ENCODE data around the gene EME1.
A peak's percentile ranks its signal among the peaks of the same experiment; 100 is the strongest.

EME1 gene

GRCh38 chr17:50348522-50349242 lies 24.3 kb upstream of the EME1 start:
- no peak for DNase-seq

DNA sequence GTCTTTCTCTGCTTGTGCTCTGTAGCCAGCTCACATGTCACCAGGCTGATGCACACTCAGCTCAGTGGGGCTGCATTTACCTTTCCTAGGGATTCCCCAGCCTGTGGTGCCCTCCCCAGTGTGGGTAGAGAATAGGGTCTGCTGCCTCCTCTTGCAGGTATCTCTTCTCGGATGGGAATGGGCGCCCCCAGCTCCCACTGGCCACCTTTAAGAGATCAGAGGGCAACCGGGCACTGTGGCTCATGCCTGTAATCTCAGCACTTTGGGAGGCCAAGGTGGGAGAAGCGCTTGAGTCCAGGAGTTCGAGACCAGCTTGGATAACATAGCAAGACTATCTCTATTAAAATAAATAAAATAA lies 23.8 kb upstream of the EME1 start:
- DNase-seq = no peak

GRCh38 chr17:50350733-50351132 lies 22.3 kb upstream of the EME1 start:
- no peak for DNase-seq

DNA sequence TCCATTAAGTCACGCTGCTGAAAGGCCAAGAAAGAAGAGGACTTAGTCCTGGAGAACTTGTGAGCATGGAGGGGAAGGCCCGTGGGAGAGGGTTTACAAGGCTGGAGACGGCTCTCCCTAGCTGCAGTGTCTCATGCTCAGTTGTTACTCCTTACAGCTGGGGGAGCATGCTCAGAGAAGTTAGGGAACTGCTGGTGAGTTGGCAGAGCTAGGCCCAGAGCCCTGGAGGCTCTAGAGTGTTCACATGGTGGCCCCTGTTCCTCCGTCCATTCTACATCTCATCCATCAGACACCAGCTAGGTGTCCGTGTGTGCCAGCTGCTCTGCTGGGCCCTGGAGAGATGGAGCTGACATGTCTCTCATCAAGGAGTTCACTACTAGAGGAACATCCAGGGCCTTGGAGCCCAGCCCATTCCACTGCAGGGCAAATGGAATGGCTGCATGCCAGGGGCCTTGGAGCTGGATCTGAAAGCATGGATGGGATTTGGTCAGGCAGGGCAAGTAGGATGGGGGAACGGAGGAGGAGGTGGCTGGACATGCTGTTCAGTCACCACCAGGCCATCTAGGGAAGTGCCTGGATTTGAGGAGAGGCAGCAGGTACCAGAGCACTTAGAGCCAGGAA lies 20.8 kb upstream of the EME1 start:
- no peak for DNase-seq

DNA sequence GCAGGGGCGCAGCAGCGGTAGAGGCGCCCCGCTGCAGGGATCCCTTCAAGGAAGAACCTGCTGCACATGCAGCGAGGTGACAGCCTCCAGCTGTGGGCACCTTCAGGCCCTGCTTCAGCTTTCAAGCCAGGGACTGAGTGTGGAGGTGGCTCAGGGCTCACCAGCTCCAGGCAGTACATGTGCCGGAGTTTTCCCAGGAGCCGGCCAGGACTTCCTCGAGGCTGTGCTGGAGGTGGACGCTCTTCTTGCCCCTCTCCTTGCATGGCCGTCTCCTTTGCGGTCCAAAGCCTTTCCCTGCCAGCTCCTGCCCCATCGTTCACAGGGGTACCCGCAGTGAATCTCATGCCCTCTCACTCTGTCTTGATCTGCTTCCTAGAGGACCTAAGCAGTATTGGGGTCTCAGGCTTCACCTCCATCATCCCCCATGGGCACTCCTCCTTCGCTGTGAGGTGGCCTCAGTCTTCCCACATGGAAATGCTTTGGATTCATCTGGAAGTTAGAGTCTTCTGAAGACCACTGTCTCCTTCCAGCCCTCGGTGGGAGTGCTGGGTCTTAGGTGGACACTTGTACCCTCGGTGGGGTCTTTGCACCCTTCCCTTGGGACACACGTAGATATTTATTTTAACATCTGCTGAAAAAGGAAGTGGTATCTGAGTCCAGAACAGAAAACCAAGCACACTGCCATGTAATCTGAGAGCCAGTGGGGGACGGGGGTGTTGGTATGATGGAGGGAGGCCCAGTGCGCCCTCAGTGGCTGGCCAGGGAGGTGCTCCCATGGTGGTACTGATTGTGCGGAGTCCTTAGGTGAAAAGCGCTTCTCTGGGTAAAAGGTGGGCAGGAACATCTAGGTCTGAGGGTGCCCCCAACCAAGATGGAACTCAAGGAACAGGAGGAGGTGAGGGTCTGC lies 20.1 kb upstream of the EME1 start:
- no peak for DNase-seq

GRCh38 chr17:50353600-50354195 lies 19.3 kb upstream of the EME1 start:
- DNase-seq = no peak

DNA sequence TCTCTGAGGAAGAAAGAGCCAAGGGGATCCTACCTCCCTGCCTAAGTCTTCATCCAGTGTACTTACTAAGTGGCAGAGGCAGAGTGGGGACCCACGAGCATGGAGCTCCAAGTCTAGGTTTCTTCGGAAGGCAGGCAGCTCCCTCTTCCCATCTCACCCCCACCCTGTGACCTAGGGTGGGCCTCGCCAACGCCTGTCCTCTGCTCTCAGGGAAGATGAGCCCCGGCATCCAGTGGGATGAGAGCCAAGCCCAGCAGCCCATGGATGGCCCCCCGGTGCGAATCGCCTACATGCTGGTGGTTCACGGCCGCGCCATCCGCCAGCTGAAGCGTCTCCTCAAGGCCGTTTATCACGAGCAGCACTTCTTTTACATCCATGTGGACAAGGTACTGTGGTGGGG lies 18.8 kb upstream of the EME1 start:
- no peak for DNase-seq

- no peak for DNase-seq
These were observed 18.3 kb upstream of the EME1 start for GRCh38 chr17:50354776-50355175.

- no peak for DNase-seq
These were observed 17.7 kb upstream of the EME1 start for GRCh38 chr17:50355336-50355700.

DNA sequence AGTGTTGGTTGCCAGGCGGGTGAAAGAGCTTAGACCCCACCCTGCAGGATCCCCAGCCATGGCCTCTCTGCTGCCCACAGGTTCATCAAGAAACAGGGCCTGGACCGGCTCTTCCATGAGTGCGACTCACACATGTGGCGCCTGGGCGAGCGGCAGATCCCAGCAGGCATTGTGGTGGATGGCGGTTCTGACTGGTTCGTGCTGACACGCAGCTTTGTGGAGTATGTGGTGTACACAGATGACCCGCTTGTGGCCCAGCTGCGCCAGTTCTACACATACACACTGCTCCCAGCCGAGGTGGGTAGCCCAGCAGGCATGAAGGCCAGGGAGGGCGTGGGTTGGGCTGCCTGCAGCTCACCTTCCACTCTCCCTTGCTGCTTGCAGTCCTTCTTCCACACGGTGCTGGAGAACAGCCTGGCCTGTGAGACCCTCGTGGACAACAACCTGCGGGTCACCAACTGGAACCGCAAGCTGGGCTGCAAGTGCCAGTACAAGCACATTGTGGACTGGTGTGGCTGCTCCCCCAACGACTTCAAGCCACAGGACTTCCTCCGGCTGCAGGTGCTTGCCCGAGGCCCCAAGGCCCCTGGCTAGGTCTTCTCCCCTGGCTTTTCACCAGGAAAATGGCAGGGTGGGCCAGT lies 17.2 kb upstream of the EME1 start:
- DNase-seq = no peak

DNA sequence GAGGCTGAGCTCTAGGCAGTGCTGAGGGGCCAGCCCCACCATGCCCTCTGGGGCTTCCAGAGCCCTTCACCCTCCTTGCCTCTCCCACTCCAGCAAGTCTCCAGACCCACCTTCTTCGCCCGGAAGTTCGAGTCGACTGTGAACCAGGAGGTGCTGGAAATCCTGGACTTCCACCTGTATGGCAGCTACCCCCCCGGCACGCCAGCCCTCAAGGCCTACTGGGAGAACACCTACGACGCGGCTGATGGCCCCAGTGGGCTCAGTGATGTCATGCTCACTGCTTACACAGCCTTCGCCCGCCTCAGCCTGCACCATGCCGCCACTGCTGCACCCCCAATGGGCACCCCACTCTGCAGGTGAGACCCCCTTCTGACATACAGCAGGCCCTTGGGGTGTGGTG lies 16.6 kb upstream of the EME1 start:
- no peak for DNase-seq

GRCh38 chr17:50356892-50357510 lies 16.0 kb upstream of the EME1 start:
- DNase-seq = no peak

DNA sequence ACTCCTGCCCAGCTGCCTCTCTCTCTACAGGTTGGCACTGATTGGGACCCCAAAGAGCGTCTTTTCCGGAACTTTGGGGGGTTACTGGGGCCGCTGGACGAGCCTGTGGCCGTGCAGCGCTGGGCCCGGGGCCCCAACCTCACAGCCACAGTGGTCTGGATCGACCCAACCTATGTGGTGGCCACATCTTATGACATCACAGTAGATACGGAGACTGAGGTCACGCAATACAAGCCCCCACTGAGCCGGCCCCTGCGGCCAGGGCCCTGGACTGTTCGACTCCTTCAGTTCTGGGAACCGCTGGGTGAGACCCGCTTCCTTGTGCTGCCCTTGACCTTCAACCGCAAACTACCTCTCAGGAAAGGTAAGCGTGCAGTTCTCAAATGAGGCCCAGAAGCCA lies 14.9 kb upstream of the EME1 start:
- DNase-seq = no peak

GRCh38 chr17:50359005-50359699 lies 13.9 kb upstream of the EME1 start:
- no peak for DNase-seq

GRCh38 chr17:50359998-50360461 lies 13.0 kb upstream of the EME1 start:
- DNase-seq = no peak

- DNase-seq = no peak
These were observed 12.4 kb upstream of the EME1 start for GRCh38 chr17:50360486-50361115.

DNA sequence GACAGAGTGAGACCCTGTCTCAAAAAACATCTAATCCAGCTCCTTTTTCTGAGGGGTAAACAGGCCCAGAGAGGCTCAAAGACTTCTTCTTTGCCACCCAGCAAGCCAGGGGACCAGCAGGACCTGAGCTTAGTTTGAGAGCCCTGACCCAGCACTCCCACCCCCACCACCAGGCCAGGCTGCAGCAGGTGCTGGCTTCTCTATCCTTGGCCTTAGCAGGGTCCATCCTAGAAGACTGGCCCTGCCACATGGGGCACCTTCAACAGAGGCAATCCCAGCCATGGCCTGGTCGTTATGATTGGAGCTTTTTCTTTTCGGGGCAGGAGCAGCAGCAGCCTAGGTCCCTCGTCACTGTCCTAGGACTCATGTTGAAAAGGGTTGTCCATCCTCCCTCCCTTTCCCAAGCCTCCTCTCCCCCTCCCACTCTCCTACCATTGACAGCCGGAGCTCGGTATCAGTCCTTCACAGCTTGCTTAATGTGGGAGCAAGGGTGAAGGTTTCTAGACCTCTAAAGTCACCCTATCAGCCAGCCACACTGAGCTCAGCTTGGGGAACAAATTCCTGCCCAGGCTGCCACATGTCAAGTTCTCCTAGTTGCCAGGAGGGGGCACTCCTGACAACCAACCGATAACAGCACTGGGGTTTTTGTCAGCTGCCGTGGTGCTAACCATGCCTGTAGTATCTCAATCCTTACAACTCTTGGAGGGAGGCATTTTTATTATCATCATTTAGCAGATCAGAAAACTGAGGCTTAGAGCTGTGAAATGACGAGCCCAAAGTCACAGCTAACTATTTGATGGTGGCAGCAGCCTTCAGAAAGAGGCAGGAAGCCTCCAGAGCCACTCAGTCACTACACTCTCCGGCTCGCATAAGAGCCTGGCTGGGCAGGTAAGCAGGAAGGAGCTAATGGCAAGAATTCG lies 11.2 kb upstream of the EME1 start:
- DNase-seq = peak; percentile 71

GRCh38 chr17:50362661-50363060 lies 10.4 kb upstream of the EME1 start:
- no peak for DNase-seq

GRCh38 chr17:50363217-50364060 lies 9.6 kb upstream of the EME1 start:
- DNase-seq = no peak

All from RPMI8226 (cell line).